ENCODE results near the gene EID3. TPM values are rescaled to one million over a fixed set of nuclear protein-coding genes. Genes with fewer than 3 reads are reported as not detected.

EID3 gene
- total RNA-seq, 1 donor from 2014 or later = 2.4 TPM

DNA sequence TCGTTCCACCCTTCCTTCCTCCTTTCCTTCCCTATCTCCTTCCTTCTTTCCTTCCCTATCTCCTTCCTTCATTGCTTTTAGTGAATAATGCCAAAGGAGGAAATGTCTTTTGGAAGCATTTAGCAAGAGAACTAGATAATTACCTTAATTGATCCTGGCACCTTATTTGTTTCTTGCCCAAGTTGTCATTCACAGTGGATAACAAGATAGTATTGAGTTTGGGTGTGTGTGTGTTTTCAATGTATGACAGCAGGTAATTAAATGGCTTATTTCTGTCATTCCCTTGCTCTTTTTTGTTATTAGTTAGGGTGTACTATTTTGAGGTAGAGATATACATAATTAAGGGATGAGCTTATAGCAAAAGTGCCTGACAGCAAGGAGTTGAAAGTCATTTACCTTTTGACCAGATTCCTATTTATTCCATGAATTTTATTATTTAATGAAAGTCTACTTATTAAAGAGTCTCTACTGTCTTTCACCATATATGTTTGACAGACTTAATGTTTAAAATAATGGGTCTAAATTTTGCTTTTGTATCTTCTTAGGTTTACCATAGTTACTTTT is 30.2 kb downstream of the EID3 start:
- Histone ChIP-seq H3K4me3 (ENCODE audit: low read depth, low read length) (no peak overlapping the region), H3K36me3 (ENCODE audit: control insufficient read depth, insufficient read depth, low read length) (peaks cover 8% of the 10 kb centered on the region), H3K27me3 (ENCODE audit: control insufficient read depth, insufficient read depth, low read length) (no peaks in the 10 kb centered on the region)
- TF ChIP-seq, protein P1, sequence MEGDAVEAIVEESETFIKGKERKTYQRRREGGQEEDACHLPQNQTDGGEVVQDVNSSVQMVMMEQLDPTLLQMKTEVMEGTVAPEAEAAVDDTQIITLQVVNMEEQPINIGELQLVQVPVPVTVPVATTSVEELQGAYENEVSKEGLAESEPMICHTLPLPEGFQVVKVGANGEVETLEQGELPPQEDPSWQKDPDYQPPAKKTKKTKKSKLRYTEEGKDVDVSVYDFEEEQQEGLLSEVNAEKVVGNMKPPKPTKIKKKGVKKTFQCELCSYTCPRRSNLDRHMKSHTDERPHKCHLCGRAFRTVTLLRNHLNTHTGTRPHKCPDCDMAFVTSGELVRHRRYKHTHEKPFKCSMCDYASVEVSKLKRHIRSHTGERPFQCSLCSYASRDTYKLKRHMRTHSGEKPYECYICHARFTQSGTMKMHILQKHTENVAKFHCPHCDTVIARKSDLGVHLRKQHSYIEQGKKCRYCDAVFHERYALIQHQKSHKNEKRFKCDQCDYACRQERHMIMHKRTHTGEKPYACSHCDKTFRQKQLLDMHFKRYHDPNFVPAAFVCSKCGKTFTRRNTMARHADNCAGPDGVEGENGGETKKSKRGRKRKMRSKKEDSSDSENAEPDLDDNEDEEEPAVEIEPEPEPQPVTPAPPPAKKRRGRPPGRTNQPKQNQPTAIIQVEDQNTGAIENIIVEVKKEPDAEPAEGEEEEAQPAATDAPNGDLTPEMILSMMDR (IDR thresholded peaks at IDR 0.05; ENCODE audit: insufficient read depth, low read length, severe bottlenecking) = no peak
- FAIRE-seq (no peak), DNase-seq (ENCODE audit: low read depth) (no peak)

DNA sequence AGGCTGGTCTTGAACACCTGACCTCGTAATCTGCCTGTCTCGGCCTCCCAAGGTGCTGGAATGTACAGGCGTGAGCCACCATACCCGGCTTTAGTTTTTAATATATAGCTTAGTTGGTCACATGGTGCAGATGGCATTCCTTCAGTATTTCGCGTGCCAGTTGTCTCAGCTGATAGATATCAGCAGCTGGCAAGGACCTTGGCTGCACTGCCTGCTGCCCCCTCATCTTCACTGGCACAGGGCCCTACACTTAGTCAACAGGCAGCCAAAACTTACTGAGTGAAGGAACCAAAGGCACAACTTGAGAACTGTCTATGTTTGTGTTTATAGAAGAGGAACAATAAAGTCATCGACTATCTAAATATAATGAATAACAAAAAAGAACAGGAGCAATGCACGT is 31.0 kb downstream of the EID3 start:
- no peaks in the 10 kb centered on the region for H3K27me3 ChIP-seq (ENCODE audit: control insufficient read depth, insufficient read depth, low read length)
- H3K36me3 ChIP-seq (ENCODE audit: control insufficient read depth, insufficient read depth, low read length) = peaks cover 10% of the 10 kb centered on the region
- TF ChIP-seq, protein P1 (IDR thresholded peaks at IDR 0.05; ENCODE audit: insufficient read depth, low read length, severe bottlenecking) = no peak
- no peak overlapping the region for H3K4me3 ChIP-seq (ENCODE audit: low read depth, low read length)
- DNase-seq (ENCODE audit: low read depth) (no peak), FAIRE-seq (no peak)

- H3K36me3 ChIP-seq (ENCODE audit: control insufficient read depth, insufficient read depth, low read length) = peaks cover 14% of the 10 kb centered on the region
- DNase-seq (ENCODE audit: low read depth) = no peak
- FAIRE-seq = no peak
Observed at GRCh38 chr12:104336115-104336514, 32.6 kb downstream of the EID3 start.

DNA sequence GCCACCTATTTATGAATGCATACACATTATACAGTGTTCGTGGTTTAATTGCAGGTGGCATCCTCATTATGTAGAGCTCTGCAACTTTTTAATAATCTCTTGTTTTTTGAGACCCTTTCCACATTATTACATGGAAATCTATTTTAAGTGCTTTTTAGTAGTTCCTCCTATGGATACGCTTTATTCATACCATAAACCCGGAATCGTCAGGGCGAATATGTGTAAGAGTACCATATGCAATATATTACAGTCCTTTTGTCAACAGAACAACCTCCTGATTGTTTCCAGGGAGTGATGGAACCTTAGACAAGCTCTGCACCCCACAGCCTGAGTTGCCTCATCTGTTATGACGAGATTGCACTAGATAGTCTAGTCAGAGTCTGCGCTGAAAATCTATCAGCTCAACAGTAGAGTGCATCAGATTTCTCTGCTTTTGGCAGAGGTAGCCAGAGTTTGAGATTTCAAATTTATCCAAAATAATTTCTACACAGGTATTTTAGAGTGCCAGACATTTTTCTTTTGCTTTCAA is 33.6 kb downstream of the EID3 start:
- no peak overlapping the region for H3K4me3 ChIP-seq (ENCODE audit: low read depth, low read length)
- DNase-seq (ENCODE audit: low read depth) (no peak), FAIRE-seq (no peak)
- peaks cover 19% of the 10 kb centered on the region for H3K36me3 ChIP-seq (ENCODE audit: control insufficient read depth, insufficient read depth, low read length)
- no peaks in the 10 kb centered on the region for H3K27me3 ChIP-seq (ENCODE audit: control insufficient read depth, insufficient read depth, low read length)
- TF ChIP-seq, protein P1 (IDR thresholded peaks at IDR 0.05; ENCODE audit: insufficient read depth, low read length, severe bottlenecking) = no peak

More at GRCh38 chr12:104336115-104336514, 32.6 kb downstream of the EID3 start:
- TF ChIP-seq, protein P1 (IDR thresholded peaks at IDR 0.05; ENCODE audit: insufficient read depth, low read length, severe bottlenecking) = no peak
- no peaks in the 10 kb centered on the region for H3K27me3 ChIP-seq (ENCODE audit: control insufficient read depth, insufficient read depth, low read length)
- no peak overlapping the region for H3K4me3 ChIP-seq (ENCODE audit: low read depth, low read length)

DNA sequence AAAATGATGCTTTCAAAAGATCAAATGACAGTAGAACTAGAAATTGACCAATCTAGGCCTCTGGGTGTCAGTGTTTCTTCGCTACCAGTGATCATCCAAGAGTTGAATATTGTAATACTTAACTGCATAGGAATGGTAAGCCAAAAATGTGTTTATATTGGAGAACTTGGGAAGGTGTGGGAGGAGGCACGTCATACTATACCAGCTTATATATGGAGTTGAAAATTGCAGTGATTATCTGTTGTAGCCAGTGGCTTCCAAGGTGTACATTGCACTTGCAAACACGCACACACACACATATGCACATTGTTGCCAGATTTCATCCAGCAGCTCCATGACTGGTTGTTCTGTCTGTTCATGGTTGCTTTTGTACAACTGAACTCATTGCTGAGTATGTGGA is 36.1 kb downstream of the EID3 start:
- H3K36me3 ChIP-seq (ENCODE audit: control insufficient read depth, insufficient read depth, low read length) = peaks cover 22% of the 10 kb centered on the region
- no peaks in the 10 kb centered on the region for H3K27me3 ChIP-seq (ENCODE audit: control insufficient read depth, insufficient read depth, low read length)
- H3K4me3 ChIP-seq (ENCODE audit: low read depth, low read length) = no peak overlapping the region
- FAIRE-seq (no peak), DNase-seq (ENCODE audit: low read depth) (no peak)
- TF ChIP-seq, protein P1 (IDR thresholded peaks at IDR 0.05; ENCODE audit: insufficient read depth, low read length, severe bottlenecking) = no peak

DNA sequence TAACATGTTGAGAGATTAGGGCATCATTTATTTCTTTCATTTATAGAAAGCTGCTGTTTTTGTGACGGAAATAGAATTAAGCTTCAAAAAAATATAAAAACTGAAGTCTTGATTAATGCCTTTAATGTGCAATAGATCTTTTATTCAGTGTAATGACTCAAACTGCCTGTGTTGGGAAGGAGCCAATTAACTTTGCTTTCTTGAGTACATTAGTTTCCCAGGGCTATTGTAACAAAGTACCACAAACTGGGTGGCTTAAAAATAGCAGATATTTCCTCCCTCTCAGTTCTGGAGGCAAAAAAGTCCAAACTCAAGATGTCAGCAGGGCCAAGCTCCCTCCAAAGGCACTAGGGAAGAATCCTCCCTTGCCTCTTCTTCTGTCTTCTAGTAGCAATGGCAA is 36.6 kb downstream of the EID3 start:
- Histone ChIP-seq H3K27me3 (ENCODE audit: control insufficient read depth, insufficient read depth, low read length) (no peaks in the 10 kb centered on the region), H3K36me3 (ENCODE audit: control insufficient read depth, insufficient read depth, low read length) (peaks cover 22% of the 10 kb centered on the region), H3K4me3 (ENCODE audit: low read depth, low read length) (no peak overlapping the region)
- DNase-seq (ENCODE audit: low read depth) = no peak
- FAIRE-seq = no peak
- TF ChIP-seq, protein P1 (IDR thresholded peaks at IDR 0.05; ENCODE audit: insufficient read depth, low read length, severe bottlenecking) = no peak
